Measurements from ENCODE around the gene TBC1D16.
"Not testable (repeated sequence)": the region's sequence is repeated elsewhere in the genome, so short reads cannot be mapped to it uniquely, and the experiment has no call there.

The TBC1D16 gene

GRCh38 chr17:79911430-79912399, 124.0 kb downstream of the TBC1D16 start:
- DNase-seq: no peak

DNA sequence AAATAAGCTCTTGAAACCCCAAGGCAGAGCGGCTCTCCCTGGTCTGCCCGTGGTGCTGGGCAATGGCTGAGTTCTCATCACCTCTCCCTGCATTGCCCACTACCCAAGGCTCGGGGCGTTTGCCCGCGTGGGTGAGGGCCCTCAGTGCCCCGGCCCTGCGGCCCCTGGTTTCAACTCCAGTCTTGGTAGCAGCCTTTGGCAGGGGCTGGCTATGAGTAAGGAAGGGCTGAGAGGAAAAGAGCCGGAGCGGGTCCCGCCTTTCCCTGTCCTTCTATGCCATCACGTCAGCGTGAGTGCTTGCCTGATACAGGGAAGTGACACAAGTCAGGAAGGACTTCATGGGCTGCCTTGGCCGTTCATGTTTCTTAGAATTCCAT, 124.7 kb downstream of the TBC1D16 start:
- DNase-seq: no peak

GRCh38 chr17:79909121-79909520, 126.6 kb downstream of the TBC1D16 start:
- DNase-seq: no peak

DNA sequence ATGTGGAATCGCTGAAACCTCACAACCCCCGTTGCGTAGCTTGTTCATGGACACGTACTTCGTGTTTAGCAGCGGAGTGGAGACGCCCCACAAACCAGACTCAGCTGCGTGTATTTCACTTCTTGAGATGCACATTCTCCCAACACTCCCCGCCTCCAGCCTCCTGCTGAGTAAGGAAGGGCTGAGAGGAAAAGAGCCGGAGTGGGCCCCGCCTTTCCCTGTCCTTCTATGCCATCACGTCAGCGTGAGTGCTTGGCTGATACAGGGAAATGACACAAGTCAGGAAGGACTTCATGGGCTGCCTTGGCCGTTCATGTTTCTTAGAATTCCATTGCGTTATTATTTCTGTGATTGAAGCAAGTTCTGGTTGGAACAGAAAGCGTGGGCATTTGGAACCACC, 127.8 kb downstream of the TBC1D16 start:
- no peak for DNase-seq

GRCh38 chr17:79907217-79907715, 128.4 kb downstream of the TBC1D16 start:
- DNase-seq: no peak

DNA sequence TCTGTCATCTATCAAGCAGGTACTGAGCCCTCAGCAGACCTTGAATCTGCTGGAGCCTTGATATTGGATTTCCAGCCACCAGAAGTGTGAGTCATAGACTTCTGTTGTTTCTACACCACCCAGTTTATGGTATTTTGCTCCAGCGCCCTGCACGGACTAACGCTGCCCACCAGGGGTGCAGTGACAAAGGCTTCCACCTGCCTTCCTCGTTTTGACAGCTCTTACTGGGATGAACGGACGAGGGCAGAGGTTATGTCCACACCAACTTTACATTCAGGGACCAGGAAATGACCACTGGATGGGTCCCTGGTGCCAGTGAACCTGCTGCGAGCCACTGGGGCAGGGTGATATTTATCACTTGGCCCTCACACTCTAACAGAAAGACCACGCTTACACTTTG, 129.8 kb downstream of the TBC1D16 start:
- no peak for DNase-seq

GRCh38 chr17:79904865-79905264, 130.8 kb downstream of the TBC1D16 start:
- no peak for DNase-seq

DNA sequence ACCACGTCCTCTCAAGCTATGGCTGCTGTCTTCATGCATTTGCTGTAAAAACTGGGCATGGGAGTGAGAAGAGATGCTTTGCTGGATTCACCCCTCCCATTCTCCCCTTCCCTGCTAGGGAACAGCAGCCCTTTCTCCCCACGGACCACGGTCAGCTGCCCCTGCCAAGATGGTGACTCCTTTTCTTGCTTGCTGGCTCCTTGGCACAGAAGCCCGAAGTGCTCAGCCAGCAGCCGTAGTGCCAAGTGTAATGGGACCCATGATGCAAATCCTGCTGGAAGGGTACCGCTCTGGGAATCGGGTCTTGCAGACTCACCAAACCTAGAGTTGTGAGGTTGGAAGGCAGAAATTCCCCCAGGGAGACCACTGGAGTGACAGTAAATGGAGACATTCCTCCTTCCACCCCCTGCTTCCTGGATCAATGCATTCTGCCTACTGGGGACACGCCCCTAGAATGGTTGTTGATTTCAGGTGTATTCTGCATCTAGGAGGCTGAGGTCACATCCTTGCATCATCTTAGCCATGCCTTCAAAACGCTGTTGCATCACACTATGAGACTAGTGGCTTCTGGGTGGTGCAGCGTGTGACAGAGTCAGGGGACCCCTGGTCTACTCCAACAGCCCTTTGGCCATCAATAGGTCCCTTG, 133.4 kb downstream of the TBC1D16 start:
- no peak for DNase-seq

GRCh38 chr17:79901131-79901530, 134.5 kb downstream of the TBC1D16 start:
- no peak for DNase-seq

DNA sequence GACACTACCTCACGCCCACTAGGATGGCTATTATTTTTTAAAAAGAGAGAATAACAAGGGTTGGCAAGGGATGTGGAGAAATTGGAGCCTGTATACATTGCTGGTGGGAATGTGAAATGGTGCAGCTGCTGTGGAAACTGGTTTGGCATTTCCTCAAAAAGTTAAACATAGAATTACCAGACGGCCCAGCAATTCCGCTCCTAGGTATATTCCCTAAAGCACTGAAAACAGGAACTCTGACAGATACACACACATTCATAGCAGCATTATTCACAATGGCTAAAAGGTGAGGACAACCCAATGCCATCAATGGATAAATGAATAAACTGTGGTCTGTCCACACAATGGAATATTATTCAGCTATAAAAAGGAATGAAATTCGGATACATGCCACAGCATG, 136.1 kb downstream of the TBC1D16 start:
- DNase-seq: no peak

DNA sequence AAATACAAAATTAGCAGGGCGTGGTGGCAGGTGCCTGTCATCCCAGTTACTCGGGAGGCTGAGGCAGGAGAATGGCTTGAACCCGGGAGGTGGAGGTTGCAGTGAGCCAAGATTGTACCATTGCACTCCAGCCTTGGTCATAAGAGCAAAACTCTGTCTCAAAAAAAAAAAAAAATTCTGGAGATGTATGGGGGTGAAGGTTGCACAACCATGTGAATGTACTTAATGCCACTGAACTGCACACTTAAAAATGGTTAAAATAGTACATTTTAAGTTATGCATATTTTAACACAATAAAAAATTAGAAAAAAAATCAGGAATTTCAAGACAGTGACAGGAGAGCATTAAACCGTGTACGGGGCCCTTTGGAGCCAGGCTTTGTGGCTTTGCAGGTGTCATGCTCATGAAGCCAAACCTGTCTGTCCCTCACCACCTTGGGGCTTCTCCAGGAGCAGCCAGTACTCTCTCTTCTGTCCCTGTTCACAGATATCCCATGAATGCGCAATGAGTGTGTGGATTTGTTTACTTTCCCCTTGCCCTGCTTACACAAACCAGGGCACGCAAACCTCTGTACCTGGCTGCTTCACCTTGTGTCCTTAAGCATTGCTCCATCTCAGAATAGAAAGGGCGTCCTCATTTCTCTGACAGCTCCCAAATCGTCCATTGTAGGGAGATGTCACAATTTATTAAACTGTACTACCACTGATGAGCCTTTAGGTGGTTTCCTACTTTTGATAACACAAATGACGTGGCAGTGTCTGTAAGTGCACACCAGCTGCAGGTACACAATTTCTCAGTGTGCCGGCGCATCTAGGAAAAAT, 138.2 kb downstream of the TBC1D16 start:
- DNase-seq: no peak

- not testable (repeated sequence) for DNase-seq
Observed at GRCh38 chr17:79893457-79893856, 142.2 kb downstream of the TBC1D16 start.

- no peak for DNase-seq
Observed at GRCh38 chr17:79892457-79893241, 143.0 kb downstream of the TBC1D16 start.

DNA sequence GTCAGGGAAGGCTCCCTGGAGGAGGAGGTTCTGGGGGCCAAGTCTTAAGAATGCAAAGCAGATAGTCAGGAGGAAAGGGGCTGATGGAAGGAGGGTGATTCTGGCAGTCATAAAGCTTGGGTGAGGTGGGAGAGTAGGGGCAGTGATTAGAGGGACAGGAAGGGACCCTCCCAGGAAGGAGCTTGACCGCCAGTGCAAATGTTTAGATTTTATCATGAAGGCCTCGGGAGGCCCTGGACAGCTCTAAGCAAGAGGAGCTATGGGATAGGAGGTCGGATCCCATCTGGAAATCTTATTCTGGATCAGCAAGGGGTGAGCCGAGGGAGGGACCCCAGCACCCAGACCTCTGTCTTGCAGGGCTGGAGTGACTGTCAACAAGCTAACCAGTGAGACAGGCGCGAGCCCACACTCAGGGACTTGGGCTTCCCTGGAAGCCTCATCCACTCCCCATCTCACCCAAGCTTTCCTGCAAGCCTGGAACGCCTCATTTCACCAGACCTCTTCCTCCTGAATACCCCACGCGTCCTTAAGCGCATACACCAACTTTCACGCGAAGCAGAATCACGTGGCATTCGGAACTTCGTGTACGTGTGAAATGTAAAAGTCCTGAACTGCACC, 144.4 kb downstream of the TBC1D16 start:
- DNase-seq: no peak

DNA sequence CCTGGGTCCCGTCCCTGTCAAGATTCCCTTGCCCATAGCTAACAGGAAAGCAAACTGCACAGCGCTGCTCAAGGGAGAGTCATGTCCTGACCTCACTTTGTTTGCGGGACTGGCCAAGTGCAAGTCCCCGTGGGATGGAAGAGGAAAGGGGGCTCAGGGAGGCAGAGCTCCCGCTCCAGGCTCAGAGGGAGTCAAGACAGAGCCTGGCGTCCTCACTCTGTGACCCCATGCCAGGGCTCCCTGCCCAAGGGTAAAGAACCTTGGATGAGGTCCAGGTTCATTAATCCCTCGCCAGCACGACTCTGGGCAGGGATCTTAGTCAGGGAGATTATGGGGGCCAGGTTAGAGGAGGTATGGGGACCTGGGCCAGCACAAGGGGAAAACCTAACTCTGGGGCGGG, 145.0 kb downstream of the TBC1D16 start:
- DNase-seq: no peak

DNA sequence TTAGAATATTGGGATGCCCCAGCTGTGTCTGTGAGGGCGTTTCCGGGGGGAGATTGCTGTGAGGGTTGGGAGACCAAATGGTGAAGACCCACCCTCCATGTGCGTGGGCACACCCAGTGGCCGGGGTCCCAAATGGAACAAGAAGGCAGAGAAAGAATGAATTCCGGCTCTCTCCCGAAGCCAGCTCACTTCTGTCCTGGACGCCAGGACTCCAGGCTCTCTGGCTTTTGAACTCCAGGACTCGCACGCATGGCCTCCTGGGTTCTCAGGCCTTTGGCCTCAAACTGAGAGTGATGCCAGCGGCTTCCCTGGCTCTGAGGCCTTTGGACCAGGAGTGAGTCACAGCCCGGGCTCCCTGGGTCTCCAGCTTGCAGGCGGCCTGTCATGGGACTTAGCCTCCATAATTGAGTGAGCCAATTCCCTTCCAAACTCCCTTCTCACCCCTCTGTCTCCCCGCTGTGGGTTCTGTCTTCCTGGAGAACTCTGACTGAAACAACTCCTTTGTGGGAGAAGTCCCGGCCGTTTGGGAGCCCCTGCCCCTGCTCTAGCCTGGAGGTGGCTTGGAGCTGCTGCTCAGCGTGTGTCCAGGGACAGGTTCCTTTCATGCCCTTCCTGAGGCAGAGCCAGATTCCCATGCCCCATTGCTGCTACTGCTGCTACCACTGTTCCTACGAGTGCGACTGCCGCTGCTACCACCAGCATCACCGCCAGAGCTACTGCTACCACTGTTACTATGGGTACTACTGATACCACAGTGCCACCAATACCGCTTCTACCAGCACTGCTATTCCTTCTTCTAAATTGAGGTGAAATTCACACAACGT, 146.6 kb downstream of the TBC1D16 start:
- DNase-seq: no peak

DNA sequence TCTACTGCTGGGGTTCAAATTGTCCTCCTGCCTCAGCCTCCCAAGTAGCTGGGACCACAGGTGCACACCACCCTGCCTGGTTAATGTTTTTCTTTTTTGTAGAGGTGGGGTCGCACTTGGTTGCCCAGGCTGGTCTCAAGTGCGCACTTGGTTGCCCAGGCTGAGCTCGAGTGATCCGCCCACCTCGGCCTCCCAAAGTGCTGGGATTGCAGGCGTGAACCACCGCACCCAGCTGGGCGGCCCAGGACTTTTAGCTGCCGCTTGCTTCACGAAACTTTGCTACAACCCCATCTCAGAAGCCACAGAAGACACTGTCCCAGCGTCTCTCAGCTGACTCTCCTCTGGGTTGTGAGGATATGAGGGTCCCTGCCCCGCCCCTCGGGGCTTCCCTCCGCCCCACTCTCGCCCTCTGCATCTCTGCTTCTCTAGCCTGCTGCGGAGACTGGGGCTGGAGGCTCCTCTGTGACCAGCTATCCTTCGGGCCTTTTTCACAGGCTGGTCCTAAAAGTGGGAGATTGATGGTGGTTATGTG, 147.6 kb downstream of the TBC1D16 start:
- no peak for DNase-seq

GRCh38 chr17:79887451-79887991, 148.2 kb downstream of the TBC1D16 start:
- DNase-seq: no peak

DNA sequence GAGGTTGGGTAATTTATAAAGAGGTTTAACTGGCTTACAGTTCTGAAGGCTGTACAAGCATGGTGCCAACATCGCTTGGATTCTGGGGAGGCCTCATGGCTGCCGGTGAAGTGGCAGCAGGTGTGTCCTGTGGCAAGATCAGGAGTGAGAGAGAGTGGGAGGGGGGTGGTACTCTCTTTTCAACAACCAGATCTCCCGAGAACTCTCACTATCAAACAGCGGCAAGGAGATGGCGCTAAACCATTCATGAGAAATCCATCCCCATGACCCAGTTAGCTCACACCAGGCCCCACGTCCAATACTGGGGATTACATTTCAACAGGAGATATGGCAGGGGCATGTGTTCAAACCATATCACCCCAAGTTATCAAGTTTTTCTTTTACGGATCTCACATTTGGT, 152.5 kb downstream of the TBC1D16 start:
- DNase-seq: no peak

All from activated T-cell treated with anti-CD3 and anti-CD28 coated beads, Interleukin-2, amount 50 U/mL, for 48 hours (primary cell).